Gastroesophageal sphincter (tissue), 4 donors: ENCODE measurements around the gene SH2D3A. TPM values are rescaled to one million over a fixed set of nuclear protein-coding genes. Genes with fewer than 3 reads are reported as not detected.

Experiments
- ATAC-seq: fragments of 150-250 bp; one replicate; pipeline ENCODE4 v1.9.1; 2016; ENCODE audit warnings: mild to moderate bottlenecking, moderate library complexity
- H3K27ac ChIP-seq, 4 donors: fragments of 200-600 bp; sonication (generic) in 3 of 4; 1 replicate in 3 of 4; 2 replicates in 1 of 4; pipeline ENCODE4 v1.5.1; 2016 to 2019
- H3K27me3 ChIP-seq: fragments of 200-600 bp; sonication (generic); one replicate; pipeline ENCODE4 v1.5.1; 2019
- H3K36me3 ChIP-seq, 2 donors: fragments of 200-600 bp; sonication (generic); one replicate each; pipeline ENCODE4 v1.5.1; 2019; ENCODE audit warnings: control low read depth in 1 of 2
- H3K4me1 ChIP-seq, 3 donors: fragments of 200-600 bp; sonication (generic); 1 replicate in 2 of 3; 2 replicates in 1 of 3; pipeline ENCODE4 v1.5.1; 2016 to 2019; ENCODE audit warnings: control low read depth in 2 of 3
- H3K4me3 ChIP-seq, 2 donors: fragments of 200-600 bp; sonication (generic); one replicate each; pipeline ENCODE4 v1.5.1; 2019; ENCODE audit warnings: mild to moderate bottlenecking in 1 of 2, moderate library complexity in 1 of 2
- H3K9me3 ChIP-seq, 3 donors: fragments of 200-600 bp; sonication (generic); one replicate each; pipeline ENCODE4 v1.5.1; 2017 to 2019; ENCODE audit warnings: control low read depth in 2 of 3
- EP300 ChIP-seq: sonication (generic); formaldehyde crosslinking; IDR thresholded peaks from one replicate; pipeline ENCODE4 v1.6.1; 2017; ENCODE audit warnings: antibody characterized with exemption, mild to moderate bottlenecking
- POLR2A ChIP-seq, 2 donors: fragments of 450-650 bp; IDR thresholded peaks; one replicate each; pipeline ENCODE4 v1.6.1; 2017; ENCODE audit warnings: antibody characterized with exemption in 2 of 2, mild to moderate bottlenecking in 2 of 2, moderate library complexity in 1 of 2
- POLR2AphosphoS5 ChIP-seq: sonication (generic); formaldehyde crosslinking; IDR thresholded peaks from one replicate; pipeline ENCODE4 v1.6.1; 2017; ENCODE audit warnings: antibody characterized with exemption
- WGBS, 2 donors: methylation state at CpG; one replicate each; pipeline ENCODE4 v1.1.5; 2018; ENCODE audit warnings: low coverage in 1 of 2; 5-methylcytosine and 5-hydroxymethylcytosine counted together
- total RNA-seq, 4 donors: library from RNA; depleted of rRNA; stranded (reverse); fragments of >200 nt; gene quantifications; one replicate each; pipeline ENCODE4 v1.1.0, GENCODE V29; 2016
- TF ChIP-seq, protein P1 (sequence below), 4 experiments: fragments of 200-600 bp in 2 of 4; fragments of 450-650 bp in 2 of 4; sonication (generic) in 1 of 4; IDR thresholded peaks; one replicate each; pipeline ENCODE4 v1.5.1; 2017 to 2019; ENCODE audit warnings: antibody characterized with exemption in 4 of 4, mild to moderate bottlenecking in 2 of 4, moderate library complexity in 2 of 4

Gene SH2D3A
- total RNA-seq, 4 donors from 2014 or later: 0.78 to 5.8 (median 1.7) TPM; not detected in 1

DNA sequence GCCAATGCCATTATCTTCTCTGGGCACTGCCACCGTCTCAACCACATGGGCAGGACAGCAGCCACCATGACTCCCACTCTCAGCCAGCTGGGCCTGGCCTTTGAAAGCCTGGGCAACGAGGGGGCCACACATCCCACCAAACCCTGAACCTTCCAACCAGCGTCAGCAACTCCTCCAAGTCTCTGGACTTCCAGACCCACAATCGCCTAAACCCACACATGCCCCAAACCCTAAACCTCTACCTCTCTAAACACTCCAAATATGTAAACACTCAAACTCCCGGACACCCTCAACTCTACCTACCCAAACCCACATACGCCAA lies 47.7 kb downstream of the SH2D3A start:
- ATAC-seq: no peak
- Histone ChIP-seq H3K36me3 (peaks cover 0 to 4% of the 10 kb centered on the region in 2 donors), H3K4me1 (peaks cover 0 to 14% (median 5%) of the 10 kb centered on the region in 3 donors), H3K9me3 (no peaks in the 10 kb centered on the region), H3K27ac (peak overlapping the region in 1 of 4 donors; percentile 17), H3K4me3 (peak overlapping the region in 1 of 2 donors; percentile 47), H3K27me3 (peaks cover 45% of the 10 kb centered on the region)
- TF ChIP-seq, protein P1, sequence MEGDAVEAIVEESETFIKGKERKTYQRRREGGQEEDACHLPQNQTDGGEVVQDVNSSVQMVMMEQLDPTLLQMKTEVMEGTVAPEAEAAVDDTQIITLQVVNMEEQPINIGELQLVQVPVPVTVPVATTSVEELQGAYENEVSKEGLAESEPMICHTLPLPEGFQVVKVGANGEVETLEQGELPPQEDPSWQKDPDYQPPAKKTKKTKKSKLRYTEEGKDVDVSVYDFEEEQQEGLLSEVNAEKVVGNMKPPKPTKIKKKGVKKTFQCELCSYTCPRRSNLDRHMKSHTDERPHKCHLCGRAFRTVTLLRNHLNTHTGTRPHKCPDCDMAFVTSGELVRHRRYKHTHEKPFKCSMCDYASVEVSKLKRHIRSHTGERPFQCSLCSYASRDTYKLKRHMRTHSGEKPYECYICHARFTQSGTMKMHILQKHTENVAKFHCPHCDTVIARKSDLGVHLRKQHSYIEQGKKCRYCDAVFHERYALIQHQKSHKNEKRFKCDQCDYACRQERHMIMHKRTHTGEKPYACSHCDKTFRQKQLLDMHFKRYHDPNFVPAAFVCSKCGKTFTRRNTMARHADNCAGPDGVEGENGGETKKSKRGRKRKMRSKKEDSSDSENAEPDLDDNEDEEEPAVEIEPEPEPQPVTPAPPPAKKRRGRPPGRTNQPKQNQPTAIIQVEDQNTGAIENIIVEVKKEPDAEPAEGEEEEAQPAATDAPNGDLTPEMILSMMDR (IDR thresholded peaks at IDR 0.05): no peak
- TF ChIP-seq POLR2A (IDR thresholded peaks at IDR 0.05): no peak
- TF ChIP-seq EP300: no peak
- TF ChIP-seq POLR2AphosphoS5: no peak
- WGBS, 2 donors: 82 to 85% methylated on average over 4 of the region's 6 CpGs

DNA sequence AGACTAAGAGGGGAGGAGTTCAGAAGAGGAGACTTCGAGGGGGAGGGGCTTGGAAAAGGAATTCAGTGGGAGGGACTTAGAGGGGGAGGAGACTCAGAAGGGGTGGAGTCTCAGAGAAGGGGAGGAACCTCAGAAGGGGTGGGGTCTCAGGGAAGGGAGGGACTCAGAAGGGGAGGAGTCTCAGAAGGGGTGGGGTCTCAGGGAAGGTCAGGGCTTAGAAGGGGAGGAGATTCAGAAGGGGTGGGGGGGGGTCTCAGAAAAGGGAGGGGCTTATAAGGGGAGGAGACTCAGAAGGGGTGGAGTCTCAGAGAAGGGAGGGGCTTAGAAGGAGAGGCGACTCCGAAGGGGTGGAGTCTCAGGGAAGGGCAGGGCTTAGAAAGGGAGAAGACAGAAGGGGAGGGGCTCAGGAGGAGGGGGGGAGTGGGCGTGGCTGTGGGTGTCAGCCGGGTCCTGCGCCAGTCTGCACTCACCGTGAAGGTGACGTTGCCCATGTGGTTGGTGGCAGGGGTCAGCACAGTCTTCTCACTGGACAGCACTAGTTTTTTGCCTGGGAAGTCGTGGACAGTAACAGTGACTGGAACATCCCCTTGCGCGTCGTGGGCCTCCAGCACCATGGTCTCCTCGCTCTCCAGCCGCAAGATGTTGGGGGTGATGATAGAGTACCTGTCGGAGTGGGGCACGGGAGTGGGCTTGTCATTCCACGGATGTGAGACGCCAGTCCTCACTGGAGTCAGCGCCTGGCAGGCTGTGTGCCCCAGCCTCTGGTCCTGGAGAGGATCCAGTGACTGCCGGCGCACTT lies 48.3 kb downstream of the SH2D3A start:
- WGBS, 2 donors: 62 to 83% methylated on average over 5 to 15 of the region's 21 CpGs
- H3K9me3 ChIP-seq: no peaks in the 10 kb centered on the region
- H3K4me3 ChIP-seq: peak overlapping the region in 1 of 2 donors; percentile 47
- peaks cover 0 to 4% of the 10 kb centered on the region in 2 donors for H3K36me3 ChIP-seq
- H3K27ac ChIP-seq: peak overlapping the region in 1 of 4 donors; percentile 17
- H3K27me3 ChIP-seq: peaks cover 48% of the 10 kb centered on the region
- ATAC-seq: peak; percentile 11
- peaks cover 0 to 14% (median 5%) of the 10 kb centered on the region in 3 donors for H3K4me1 ChIP-seq
- no peak for TF ChIP-seq EP300
- no peak for TF ChIP-seq POLR2A (IDR thresholded peaks at IDR 0.05)
- TF ChIP-seq, protein P1 (IDR thresholded peaks at IDR 0.05): no peak
- TF ChIP-seq POLR2AphosphoS5: no peak

DNA sequence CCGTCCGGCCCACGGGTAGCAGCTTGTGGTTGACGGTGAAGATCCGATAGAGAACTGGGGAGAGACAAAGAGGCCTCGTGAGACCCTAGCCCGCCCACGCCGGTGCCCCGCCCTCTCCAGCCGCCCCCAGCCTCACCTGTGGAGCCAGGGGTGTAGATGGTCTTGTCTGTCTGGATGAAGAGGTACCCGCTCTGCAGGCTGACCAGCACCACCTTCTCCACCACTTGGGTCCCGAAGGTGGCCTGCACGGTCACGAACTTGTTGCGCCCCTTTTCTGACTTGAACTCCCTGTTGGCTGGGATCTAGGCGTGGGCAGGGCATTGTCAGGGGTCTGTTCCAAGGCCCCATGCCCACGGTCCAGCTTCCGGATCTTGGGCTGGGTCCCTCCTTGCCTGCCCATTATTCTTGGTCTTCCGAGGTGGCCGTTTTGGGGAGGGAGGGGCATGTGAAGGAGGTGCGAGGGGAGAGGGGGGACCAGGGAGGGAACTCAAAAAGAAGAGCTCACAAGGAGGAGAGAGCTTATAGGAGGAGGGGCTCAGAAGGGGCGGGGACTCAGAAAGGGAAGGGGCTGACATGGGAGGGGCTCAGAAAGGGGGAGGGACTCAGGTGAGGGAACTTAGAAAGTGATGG lies 49.0 kb downstream of the SH2D3A start:
- Histone ChIP-seq H3K4me1 (peaks cover 0 to 12% (median 3%) of the 10 kb centered on the region in 3 donors), H3K36me3 (peaks cover 0 to 4% of the 10 kb centered on the region in 2 donors), H3K27me3 (peaks cover 52% of the 10 kb centered on the region), H3K4me3 (peak overlapping the region in 1 of 2 donors; percentile 6), H3K9me3 (no peaks in the 10 kb centered on the region), H3K27ac (no peak overlapping the region)
- ATAC-seq: no peak
- 40 to 47% methylated on average over 1 to 6 of the region's 23 CpGs for WGBS, 2 donors
- TF ChIP-seq EP300 (no peak), POLR2AphosphoS5 (no peak), POLR2A (IDR thresholded peaks at IDR 0.05) (no peak)
- TF ChIP-seq, protein P1 (IDR thresholded peaks at IDR 0.05): no peak

DNA sequence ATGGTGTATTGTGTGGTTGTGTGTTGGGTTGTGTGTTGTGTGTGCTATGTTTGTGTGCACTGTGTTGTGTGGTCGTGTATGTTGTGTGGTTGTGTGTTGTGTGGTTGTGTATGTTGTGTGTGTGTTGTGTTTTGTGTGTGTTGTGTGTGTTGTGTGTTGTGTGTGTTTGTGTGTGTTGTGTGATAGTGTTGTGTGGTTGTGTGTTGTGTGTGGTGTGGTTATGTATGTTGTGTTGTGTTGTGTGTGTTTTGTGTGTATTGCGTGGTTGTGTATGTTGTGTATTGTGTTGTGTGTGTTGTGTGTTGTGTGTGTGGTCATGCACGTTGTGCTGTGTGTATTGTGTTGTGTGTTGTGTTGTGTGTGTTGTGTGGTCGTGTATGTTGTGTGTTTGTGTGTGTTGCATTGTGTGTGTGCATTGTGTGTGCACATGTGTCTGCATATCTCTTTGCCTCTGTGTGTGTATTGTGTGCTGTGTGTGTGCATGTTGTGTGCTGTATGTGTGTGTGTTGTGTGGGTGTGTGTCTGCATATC lies 49.7 kb downstream of the SH2D3A start:
- H3K36me3 ChIP-seq: peaks cover 0 to 4% of the 10 kb centered on the region in 2 donors
- 76 to 78% methylated on average over 3 of the region's 4 CpGs for WGBS, 2 donors
- TF ChIP-seq, protein P1 (IDR thresholded peaks at IDR 0.05): no peak
- TF ChIP-seq EP300: no peak
- no peaks in the 10 kb centered on the region for H3K9me3 ChIP-seq
- no peak for ATAC-seq
- peaks cover 0 to 5% (median 0%) of the 10 kb centered on the region in 3 donors for H3K4me1 ChIP-seq
- H3K27me3 ChIP-seq: peaks cover 59% of the 10 kb centered on the region
- H3K4me3 ChIP-seq: no peak overlapping the region
- H3K27ac ChIP-seq: no peak overlapping the region
